Astrocyte (in vitro differentiated cells and primary cell): ENCODE results near the gene SUGCT. TPM values are rescaled to one million over a fixed set of nuclear protein-coding genes. Genes with fewer than 3 reads are reported as not detected.
A peak's percentile ranks its signal among the peaks of the same experiment; 100 is the strongest.

Experiments
- DNase-seq: peaks from one replicate; pipeline ENCODE4 v3.0.0-alpha.2; 2010; ENCODE audit warnings: low read depth
- FAIRE-seq: peaks from 2 replicates; lab custom pipeline; 2011; peaks lifted over from hg19 to GRCh38; lab: Jason Lieb, UNC
- H2AFZ ChIP-seq: 2 replicates; pipeline ENCODE4 v1.6.0; 2012; ENCODE audit warnings: low read depth, low read length, inconsistent platforms
- H3K27ac ChIP-seq: 2 replicates; pipeline ENCODE4 v1.5.1; 2011; ENCODE audit warnings: low read depth, low read length, inconsistent platforms
- H3K27me3 ChIP-seq: 2 replicates; pipeline ENCODE4 v1.6.0; 2011; ENCODE audit warnings: low read length, inconsistent platforms; ENCODE audit not compliant: insufficient read depth
- H3K36me3 ChIP-seq: 2 replicates; pipeline ENCODE4 v1.5.1; 2011; ENCODE audit warnings: low read length, inconsistent platforms; ENCODE audit not compliant: insufficient read depth
- H3K4me1 ChIP-seq: 2 replicates; pipeline ENCODE4 v1.5.1; 2011; ENCODE audit warnings: low read length, inconsistent platforms; ENCODE audit not compliant: insufficient read depth
- H3K4me2 ChIP-seq: 2 replicates; pipeline ENCODE4 v1.6.0; 2012; ENCODE audit warnings: low read length, inconsistent platforms
- H3K4me3 ChIP-seq: 2 replicates; pipeline ENCODE4 v1.5.1; 2011; ENCODE audit warnings: low read depth, mild to moderate bottlenecking, low read length, inconsistent platforms; ENCODE audit not compliant: insufficient read depth
- H3K79me2 ChIP-seq: 2 replicates; pipeline ENCODE4 v1.6.0; 2012; ENCODE audit warnings: mild to moderate bottlenecking, low read length, inconsistent platforms; ENCODE audit not compliant: insufficient read depth
- H3K9ac ChIP-seq: 2 replicates; pipeline ENCODE4 v1.6.0; 2012; ENCODE audit warnings: mild to moderate bottlenecking, low read length, inconsistent platforms
- H3K9me3 ChIP-seq: 2 replicates; pipeline ENCODE4 v1.5.1; 2012; ENCODE audit warnings: low read depth, mild to moderate bottlenecking, low read length, inconsistent platforms; ENCODE audit not compliant: insufficient read depth
- H4K20me1 ChIP-seq: 2 replicates; pipeline ENCODE4 v1.6.0; 2012; ENCODE audit warnings: low read length, inconsistent platforms; ENCODE audit not compliant: insufficient read depth
- H3K27ac Mint-ChIP-seq: one replicate; pipeline ENCODE4 v1.8.0; 2021; ENCODE audit warnings: mild to moderate bottlenecking, mixed read lengths; ENCODE audit not compliant: unreplicated experiment
- H3K27me3 Mint-ChIP-seq: one replicate; pipeline ENCODE4 v1.8.0; 2021; ENCODE audit warnings: low read depth, mixed read lengths; ENCODE audit not compliant: unreplicated experiment
- H3K36me3 Mint-ChIP-seq: one replicate; pipeline ENCODE4 v1.8.0; 2021; ENCODE audit warnings: low read depth, mixed read lengths; ENCODE audit not compliant: unreplicated experiment
- H3K4me1 Mint-ChIP-seq: one replicate; pipeline ENCODE4 v1.8.0; 2021; ENCODE audit warnings: low read depth, mixed read lengths; ENCODE audit not compliant: unreplicated experiment
- H3K4me3 Mint-ChIP-seq: one replicate; pipeline ENCODE4 v1.8.0; 2021; ENCODE audit warnings: mild to moderate bottlenecking, moderate library complexity, mixed read lengths; ENCODE audit not compliant: unreplicated experiment
- H3K9me3 Mint-ChIP-seq: one replicate; pipeline ENCODE4 v1.8.0; 2021; ENCODE audit warnings: mild to moderate bottlenecking, mixed read lengths; ENCODE audit not compliant: unreplicated experiment
- EZH2 ChIP-seq: IDR thresholded peaks from 2 replicates; pipeline ENCODE4 v1.6.1; 2012; ENCODE audit warnings: mild to moderate bottlenecking, low read length, inconsistent platforms; ENCODE audit not compliant: insufficient read depth
- total RNA-seq: library from RNA; stranded (reverse); gene quantifications from 2 replicates; pipeline ENCODE4 v1.2.1, GENCODE V29; 2021
- TF ChIP-seq, protein P1 (sequence below): IDR thresholded peaks from 2 replicates; pipeline ENCODE4 v1.5.1; 2011; ENCODE audit warnings: low read depth, mild to moderate bottlenecking, inconsistent platforms, low read length, moderate library complexity; ENCODE audit not compliant: insufficient read depth

The SUGCT gene
- total RNA-seq, 1 donor from 2014 or later, result 15.5 TPM

DNA sequence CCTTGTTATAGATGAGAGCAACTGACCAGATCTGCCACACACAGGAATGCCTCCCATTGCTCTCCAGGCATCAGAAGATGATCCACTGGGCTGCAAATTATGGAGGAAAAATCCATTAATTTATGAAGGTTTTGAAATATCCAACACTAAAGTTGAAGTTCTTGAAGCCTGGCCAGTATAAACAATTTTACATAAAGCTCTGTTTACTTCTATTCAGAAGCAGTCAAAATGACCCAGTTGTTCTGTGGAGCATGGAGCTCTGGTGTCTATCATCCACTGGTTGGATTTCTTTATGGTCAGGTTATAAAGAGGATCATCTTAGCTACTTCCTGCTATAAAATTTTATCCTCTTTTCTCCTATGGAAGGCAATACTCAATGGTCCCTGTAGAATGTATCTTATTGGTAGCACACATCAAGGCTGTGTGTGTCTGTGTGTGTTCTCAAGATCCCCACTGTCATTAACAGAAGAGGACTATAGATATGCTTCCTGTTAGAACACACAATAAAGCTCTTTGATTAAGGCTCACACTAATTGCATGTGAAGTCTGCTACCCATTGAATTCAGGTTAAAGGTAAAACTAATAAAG, 747.4 kb downstream of the SUGCT start:
- peaks cover 3% of the 10 kb centered on the region for H3K4me1 Mint-ChIP-seq
- TF ChIP-seq, protein P1, sequence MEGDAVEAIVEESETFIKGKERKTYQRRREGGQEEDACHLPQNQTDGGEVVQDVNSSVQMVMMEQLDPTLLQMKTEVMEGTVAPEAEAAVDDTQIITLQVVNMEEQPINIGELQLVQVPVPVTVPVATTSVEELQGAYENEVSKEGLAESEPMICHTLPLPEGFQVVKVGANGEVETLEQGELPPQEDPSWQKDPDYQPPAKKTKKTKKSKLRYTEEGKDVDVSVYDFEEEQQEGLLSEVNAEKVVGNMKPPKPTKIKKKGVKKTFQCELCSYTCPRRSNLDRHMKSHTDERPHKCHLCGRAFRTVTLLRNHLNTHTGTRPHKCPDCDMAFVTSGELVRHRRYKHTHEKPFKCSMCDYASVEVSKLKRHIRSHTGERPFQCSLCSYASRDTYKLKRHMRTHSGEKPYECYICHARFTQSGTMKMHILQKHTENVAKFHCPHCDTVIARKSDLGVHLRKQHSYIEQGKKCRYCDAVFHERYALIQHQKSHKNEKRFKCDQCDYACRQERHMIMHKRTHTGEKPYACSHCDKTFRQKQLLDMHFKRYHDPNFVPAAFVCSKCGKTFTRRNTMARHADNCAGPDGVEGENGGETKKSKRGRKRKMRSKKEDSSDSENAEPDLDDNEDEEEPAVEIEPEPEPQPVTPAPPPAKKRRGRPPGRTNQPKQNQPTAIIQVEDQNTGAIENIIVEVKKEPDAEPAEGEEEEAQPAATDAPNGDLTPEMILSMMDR, result no peak
- TF ChIP-seq EZH2, result no peak
- Histone ChIP-seq H3K9ac (no peak overlapping the region), H3K4me3 (no peak overlapping the region), H3K36me3 (no peaks in the 10 kb centered on the region), H3K79me2 (no peaks in the 10 kb centered on the region), H3K4me2 (no peak overlapping the region), H3K9me3 (no peaks in the 10 kb centered on the region), H3K4me1 (peaks cover 10% of the 10 kb centered on the region), H2AFZ (no peak overlapping the region), H4K20me1 (no peaks in the 10 kb centered on the region), H3K27me3 (no peaks in the 10 kb centered on the region), H3K27ac (no peak overlapping the region)
- DNase-seq (no peak), FAIRE-seq (no peak)
- H3K4me3 Mint-ChIP-seq, result no peak overlapping the region
- H3K9me3 Mint-ChIP-seq, result no peaks in the 10 kb centered on the region
- H3K27ac Mint-ChIP-seq, result no peak overlapping the region
- H3K27me3 Mint-ChIP-seq, result peaks cover 2% of the 10 kb centered on the region
- peaks cover 3% of the 10 kb centered on the region for H3K36me3 Mint-ChIP-seq

DNA sequence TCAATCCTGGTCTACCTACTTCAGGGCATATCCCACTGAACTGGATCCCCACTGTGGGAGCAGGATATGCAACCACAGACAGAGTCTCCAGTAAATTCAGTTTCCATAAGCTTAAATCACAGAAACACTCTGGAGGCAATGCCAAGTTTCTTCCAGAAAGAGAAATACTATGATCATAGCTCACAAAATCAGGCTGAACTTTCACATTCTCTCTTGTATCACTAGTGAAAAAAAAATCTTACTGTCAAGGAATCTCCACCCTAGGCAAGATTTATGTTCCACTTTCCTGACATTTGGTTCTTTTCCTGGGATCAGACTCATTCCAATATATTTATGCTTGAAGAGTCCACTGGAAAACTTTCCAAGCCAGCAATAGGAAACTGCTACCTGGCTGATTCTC, 749.0 kb downstream of the SUGCT start:
- Histone ChIP-seq H2AFZ (no peak overlapping the region), H3K79me2 (no peaks in the 10 kb centered on the region), H3K36me3 (no peaks in the 10 kb centered on the region), H3K9ac (peak overlapping the region; percentile 33), H3K27me3 (no peaks in the 10 kb centered on the region), H3K27ac (peak overlapping the region; percentile 47), H3K4me1 (peaks cover 17% of the 10 kb centered on the region), H3K4me2 (peak overlapping the region; percentile 4), H3K4me3 (no peak overlapping the region), H3K9me3 (no peaks in the 10 kb centered on the region), H4K20me1 (no peaks in the 10 kb centered on the region)
- DNase-seq (no peak), FAIRE-seq (no peak)
- peaks cover 4% of the 10 kb centered on the region for H3K4me1 Mint-ChIP-seq
- no peak overlapping the region for H3K4me3 Mint-ChIP-seq
- peaks cover 2% of the 10 kb centered on the region for H3K27me3 Mint-ChIP-seq
- H3K9me3 Mint-ChIP-seq, result no peaks in the 10 kb centered on the region
- TF ChIP-seq EZH2, result no peak
- TF ChIP-seq, protein P1, result no peak
- H3K36me3 Mint-ChIP-seq, result peaks cover 3% of the 10 kb centered on the region
- H3K27ac Mint-ChIP-seq, result no peak overlapping the region

DNA sequence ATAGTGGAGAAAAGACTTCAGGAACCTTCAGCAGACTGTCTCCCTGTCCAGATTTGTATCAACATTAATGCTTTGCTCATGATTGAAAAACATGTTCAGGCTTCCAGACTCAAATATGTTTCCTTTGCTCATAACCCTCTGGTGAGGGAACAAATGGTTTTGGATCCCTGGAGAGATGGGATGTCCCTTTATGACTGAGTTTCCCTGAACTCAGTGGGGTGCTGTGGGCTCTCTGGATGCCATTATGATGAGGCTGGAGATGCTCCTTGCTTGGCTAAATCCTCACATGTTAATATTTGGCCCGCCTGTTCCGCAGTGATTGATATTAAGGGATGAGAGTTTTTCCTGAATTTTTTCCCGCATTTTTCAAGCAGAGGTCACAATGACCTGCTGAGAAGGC, 749.4 kb downstream of the SUGCT start:
- DNase-seq (peak; percentile 36), FAIRE-seq (peak; percentile 74)
- Mint-ChIP-seq H3K36me3 (peaks cover 3% of the 10 kb centered on the region), H3K4me3 (no peak overlapping the region), H3K4me1 (peaks cover 4% of the 10 kb centered on the region), H3K27ac (no peak overlapping the region), H3K27me3 (peaks cover 2% of the 10 kb centered on the region), H3K9me3 (no peaks in the 10 kb centered on the region)
- peak overlapping the region; percentile 58 for H3K27ac ChIP-seq
- peaks cover 17% of the 10 kb centered on the region for H3K4me1 ChIP-seq
- no peaks in the 10 kb centered on the region for H3K79me2 ChIP-seq
- H2AFZ ChIP-seq, result no peak overlapping the region
- H3K27me3 ChIP-seq, result no peaks in the 10 kb centered on the region
- H3K9me3 ChIP-seq, result no peaks in the 10 kb centered on the region
- peak overlapping the region; percentile 4 for H3K4me2 ChIP-seq
- no peaks in the 10 kb centered on the region for H3K36me3 ChIP-seq
- TF ChIP-seq EZH2, result no peak
- H3K4me3 ChIP-seq, result no peak overlapping the region
- no peaks in the 10 kb centered on the region for H4K20me1 ChIP-seq
- peak overlapping the region; percentile 33 for H3K9ac ChIP-seq
